ENCODE measurements around the gene SEC61G.

The SEC61G gene

DNA sequence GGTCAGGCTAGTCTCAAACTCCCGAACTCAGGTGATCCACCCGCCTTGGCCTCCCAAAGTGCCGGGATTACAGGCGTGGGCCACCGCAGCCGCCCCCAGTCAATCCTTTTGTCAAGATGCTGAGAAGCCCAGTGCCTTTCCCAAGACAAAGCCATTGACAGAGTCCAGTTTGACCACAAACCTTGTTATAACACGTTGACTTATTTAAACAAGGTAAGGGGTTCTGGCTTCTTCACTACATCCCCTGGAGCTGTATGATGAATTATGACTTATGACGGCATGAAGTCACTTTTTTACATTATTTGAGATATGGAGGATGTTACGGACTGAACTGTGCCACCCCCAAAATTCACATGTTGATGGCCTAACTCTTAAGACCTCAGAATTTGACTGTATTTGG lies 5.8 kb upstream of the SEC61G start:
- no peak overlapping the region for H3K4me3 ChIP-seq (ENCODE audit: low read length)
- no peak for DNase-seq (ENCODE audit: low read depth)
- TF ChIP-seq, protein P1, sequence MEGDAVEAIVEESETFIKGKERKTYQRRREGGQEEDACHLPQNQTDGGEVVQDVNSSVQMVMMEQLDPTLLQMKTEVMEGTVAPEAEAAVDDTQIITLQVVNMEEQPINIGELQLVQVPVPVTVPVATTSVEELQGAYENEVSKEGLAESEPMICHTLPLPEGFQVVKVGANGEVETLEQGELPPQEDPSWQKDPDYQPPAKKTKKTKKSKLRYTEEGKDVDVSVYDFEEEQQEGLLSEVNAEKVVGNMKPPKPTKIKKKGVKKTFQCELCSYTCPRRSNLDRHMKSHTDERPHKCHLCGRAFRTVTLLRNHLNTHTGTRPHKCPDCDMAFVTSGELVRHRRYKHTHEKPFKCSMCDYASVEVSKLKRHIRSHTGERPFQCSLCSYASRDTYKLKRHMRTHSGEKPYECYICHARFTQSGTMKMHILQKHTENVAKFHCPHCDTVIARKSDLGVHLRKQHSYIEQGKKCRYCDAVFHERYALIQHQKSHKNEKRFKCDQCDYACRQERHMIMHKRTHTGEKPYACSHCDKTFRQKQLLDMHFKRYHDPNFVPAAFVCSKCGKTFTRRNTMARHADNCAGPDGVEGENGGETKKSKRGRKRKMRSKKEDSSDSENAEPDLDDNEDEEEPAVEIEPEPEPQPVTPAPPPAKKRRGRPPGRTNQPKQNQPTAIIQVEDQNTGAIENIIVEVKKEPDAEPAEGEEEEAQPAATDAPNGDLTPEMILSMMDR (conservative IDR thresholded peaks at IDR 0.05; ENCODE audit: low read length), result no peak

DNA sequence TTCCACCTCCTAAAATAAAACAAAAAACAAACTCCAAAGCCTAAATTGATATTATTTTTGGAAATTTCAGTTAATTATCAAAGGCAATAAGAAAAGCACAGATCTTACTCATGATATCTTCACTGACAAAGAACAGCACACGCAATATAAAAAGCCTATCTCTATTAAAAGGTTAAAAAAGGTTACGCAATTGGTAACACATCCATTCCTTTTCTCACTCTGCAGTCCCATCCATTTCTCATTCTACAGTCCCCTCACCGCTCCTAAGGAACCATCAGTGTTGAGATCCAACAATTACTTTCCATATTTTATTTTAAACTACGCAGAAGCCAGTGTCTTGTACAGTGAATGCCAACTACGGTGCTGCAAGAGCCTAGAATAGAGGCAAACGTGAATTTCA lies 1.3 kb downstream of the SEC61G start:
- TF ChIP-seq, protein P1 (conservative IDR thresholded peaks at IDR 0.05; ENCODE audit: low read length), result no peak
- DNase-seq (ENCODE audit: low read depth), result no peak
- H3K4me3 ChIP-seq (ENCODE audit: low read length), result peak overlapping the region; percentile 91

DNA sequence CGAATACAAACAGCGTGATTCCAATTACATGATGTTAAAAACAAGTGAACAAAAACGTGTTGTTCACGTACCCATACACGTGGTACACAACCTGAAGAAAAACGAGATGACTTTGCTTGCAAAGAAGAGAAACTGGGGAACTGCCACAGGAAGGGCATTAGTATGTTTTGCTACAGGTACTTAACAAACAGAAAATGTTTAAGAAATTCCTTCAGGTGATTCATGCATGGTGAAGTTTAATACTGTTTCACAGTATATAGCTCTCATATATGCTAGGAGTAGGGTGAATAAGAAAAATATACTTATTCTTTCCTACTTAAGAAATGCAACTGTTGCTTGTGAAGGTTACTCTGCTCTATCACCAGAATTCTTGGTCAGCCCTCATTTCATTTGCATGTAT lies 9.8 kb downstream of the SEC61G start:
- TF ChIP-seq, protein P1 (conservative IDR thresholded peaks at IDR 0.05; ENCODE audit: low read length), result no peak
- no peak overlapping the region for H3K4me3 ChIP-seq (ENCODE audit: low read length)
- DNase-seq (ENCODE audit: low read depth), result no peak

DNA sequence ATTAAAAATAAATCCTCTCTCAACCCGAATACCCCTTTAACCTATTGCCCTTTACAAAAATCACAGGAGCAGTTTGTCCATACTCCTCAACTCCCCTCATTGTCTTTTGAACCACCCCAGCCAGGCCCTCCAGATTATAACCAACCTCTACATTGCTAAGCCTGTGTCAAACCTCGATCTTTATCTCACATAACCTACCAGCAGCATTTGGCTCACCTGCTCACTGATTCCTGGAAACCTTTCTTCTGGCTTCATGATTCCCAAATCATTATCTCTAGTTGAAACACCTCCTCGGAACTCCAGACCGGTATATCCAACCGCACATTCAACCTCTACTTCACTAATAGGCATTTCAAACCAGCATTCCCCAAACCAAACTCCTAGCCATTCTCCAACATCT lies 11.8 kb downstream of the SEC61G start:
- TF ChIP-seq, protein P1 (conservative IDR thresholded peaks at IDR 0.05; ENCODE audit: low read length), result no peak

DNA sequence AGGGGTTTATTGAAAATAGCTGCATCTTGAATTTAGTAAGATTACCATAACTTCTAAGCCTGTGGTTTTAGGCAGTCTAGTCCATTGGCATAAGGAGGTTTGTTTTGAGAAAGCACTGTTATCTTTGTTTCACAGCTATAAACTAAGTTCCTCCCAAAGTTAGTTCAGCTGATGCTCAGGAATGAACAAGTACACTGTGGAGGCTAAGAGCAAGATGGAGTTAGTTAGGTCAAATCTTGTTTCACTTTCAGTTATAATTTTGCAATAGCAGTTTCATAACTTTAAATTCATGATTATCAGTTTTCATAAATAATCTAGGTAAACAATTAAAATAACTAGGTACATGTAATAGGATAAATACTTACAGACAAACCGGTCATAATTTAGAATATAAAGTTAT lies 15.4 kb downstream of the SEC61G start:
- TF ChIP-seq, protein P1 (conservative IDR thresholded peaks at IDR 0.05; ENCODE audit: low read length), result no peak
- no peak for DNase-seq (ENCODE audit: low read depth)
- no peak overlapping the region for H3K4me3 ChIP-seq (ENCODE audit: low read length)

More for the DNA sequence above, 11.8 kb downstream of the SEC61G start:
- H3K4me3 ChIP-seq (ENCODE audit: low read length), result no peak overlapping the region
- DNase-seq (ENCODE audit: low read depth), result no peak

DNA sequence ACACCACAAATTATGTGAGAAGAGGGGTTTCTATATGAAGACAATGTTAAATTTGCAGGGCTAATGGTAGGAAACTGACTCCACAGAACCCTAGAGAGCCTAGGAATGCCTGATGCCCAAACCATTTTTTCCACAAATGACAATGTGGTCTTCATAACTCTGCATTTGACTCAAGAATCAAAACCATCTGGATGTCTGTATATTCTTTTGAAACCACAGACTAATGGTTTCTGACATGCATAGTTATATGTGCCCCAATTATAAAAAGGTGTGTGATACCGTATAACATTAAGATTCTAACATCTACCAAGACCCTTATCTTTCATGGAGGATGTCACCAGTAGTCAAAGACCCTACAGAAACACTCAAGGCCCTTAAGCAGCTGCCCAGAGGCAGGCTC lies 20.3 kb downstream of the SEC61G start:
- DNase-seq (ENCODE audit: low read depth), result peak; percentile 36
- TF ChIP-seq, protein P1 (conservative IDR thresholded peaks at IDR 0.05; ENCODE audit: low read length), result no peak
- no peak overlapping the region for H3K4me3 ChIP-seq (ENCODE audit: low read length)

DNA sequence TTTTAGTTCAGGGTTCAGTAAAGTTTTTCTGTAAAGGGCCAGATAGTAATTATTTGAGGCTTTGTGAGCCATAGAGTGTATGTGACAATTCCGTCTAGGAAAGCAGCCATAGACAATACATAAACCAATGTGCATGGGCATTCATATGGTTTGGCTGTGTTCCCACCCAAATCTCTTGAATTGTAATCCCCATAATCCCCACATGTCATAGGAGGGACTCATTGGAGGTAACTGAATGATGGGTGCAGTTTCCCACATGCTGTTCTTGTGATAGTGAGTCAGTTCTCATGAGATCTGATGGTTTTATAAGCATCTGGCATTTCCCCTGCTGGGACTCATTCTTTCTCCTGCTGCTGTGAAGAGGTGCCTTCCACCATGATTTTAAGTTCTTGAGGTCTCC lies 29.9 kb downstream of the SEC61G start:
- TF ChIP-seq, protein P1 (conservative IDR thresholded peaks at IDR 0.05; ENCODE audit: low read length), result no peak

More for the DNA sequence above, 29.9 kb downstream of the SEC61G start:
- no peak overlapping the region for H3K4me3 ChIP-seq (ENCODE audit: low read length)
- DNase-seq (ENCODE audit: low read depth), result no peak
